ENCODE data around the gene WNT9A.

WNT9A gene

GRCh38 chr1:227941509-227942020 is 6.2 kb downstream of the WNT9A start:
- no peak for DNase-seq (ENCODE audit: low read depth)

GRCh38 chr1:227940791-227941241 is 6.9 kb downstream of the WNT9A start:
- DNase-seq (ENCODE audit: low read depth), result no peak

GRCh38 chr1:227939791-227940771 is 7.7 kb downstream of the WNT9A start:
- no peak for DNase-seq (ENCODE audit: low read depth)

- no peak for DNase-seq (ENCODE audit: low read depth)
Observed at GRCh38 chr1:227938911-227939790, 8.6 kb downstream of the WNT9A start.

- no peak for DNase-seq (ENCODE audit: low read depth)
Observed at GRCh38 chr1:227938276-227938675, 9.5 kb downstream of the WNT9A start.

DNA sequence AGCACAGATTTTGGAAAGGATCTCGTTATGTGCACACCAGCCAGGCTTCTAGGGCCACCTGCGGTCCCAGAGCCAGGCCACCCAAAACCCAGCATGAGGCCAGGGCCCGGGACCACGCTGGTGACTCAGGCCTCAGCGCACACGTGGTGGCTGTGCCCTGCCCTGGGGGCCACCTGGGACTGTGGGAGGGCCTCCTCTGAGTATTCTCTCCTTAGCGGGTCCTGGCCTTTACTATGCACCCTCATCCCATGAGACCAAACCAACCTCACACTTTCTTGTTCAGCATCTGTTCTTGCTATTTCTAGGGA is 9.9 kb downstream of the WNT9A start:
- DNase-seq (ENCODE audit: low read depth), result no peak

GRCh38 chr1:227937031-227937837 is 10.5 kb downstream of the WNT9A start:
- no peak for DNase-seq (ENCODE audit: low read depth)

- no peak for DNase-seq (ENCODE audit: low read depth)
Observed at GRCh38 chr1:227935826-227936225, 11.9 kb downstream of the WNT9A start.

- peak; percentile 38 for DNase-seq (ENCODE audit: low read depth)
Observed at GRCh38 chr1:227934476-227935313, 13.0 kb downstream of the WNT9A start.

- no peak for DNase-seq (ENCODE audit: low read depth)
Observed at GRCh38 chr1:227929751-227930472, 17.8 kb downstream of the WNT9A start.

GRCh38 chr1:227928811-227929375 is 18.8 kb downstream of the WNT9A start:
- DNase-seq (ENCODE audit: low read depth), result no peak

GRCh38 chr1:227927971-227928741 is 19.6 kb downstream of the WNT9A start:
- DNase-seq (ENCODE audit: low read depth), result no peak

GRCh38 chr1:227926896-227927885 is 20.5 kb downstream of the WNT9A start:
- no peak for DNase-seq (ENCODE audit: low read depth)

GRCh38 chr1:227926216-227926791 is 21.4 kb downstream of the WNT9A start:
- no peak for DNase-seq (ENCODE audit: low read depth)

- no peak for DNase-seq (ENCODE audit: low read depth)
Observed at GRCh38 chr1:227925582-227926198, 22.0 kb downstream of the WNT9A start.

DNA sequence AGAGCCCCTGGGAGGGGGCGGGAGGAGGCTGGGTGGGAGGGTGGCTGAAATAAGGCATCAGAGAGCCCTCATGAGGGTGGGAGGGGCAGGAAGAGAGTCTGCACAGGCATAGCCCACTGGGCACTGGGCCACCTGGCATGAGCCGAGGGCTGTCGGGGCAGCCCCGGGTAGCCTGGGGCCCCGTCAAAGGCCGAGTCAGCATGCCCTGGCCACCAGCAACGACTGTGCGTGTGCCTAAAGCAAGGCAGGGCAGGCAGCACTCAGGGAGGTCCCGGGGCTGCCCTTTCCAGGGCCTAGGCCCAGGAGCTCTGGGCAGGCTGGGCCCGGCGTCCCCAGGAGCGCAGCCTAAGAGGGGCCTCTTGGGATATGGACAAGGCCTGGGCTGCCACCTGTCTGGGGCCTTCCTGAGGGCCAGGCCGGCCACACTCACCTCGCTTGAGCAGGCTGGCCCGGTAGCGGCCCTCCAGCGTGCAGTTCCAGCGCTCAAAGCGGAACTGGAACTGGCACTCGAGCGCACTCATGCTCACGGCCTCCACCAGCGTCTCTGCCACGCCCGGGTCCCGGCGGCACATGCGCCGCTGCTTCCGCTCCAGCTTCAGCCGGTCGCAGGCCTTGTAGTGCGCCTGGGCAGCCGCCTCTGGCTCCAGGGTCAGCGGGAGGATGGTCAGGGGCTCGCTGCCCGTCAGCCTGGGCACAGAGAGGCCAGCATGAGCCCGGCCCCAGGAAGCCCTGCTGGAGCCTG is 22.7 kb downstream of the WNT9A start:
- no peak for DNase-seq (ENCODE audit: low read depth)

Data from HS-5 (cell line).